Measurements from ENCODE around the gene ITSN2. TPM values are rescaled to one million over a fixed set of nuclear protein-coding genes. Genes with fewer than 3 reads are reported as not detected.

The ITSN2 gene
- total RNA-seq, 1 experiment from 2014 or later, result 19.8 TPM

GRCh38 chr2:24342110-24342910 lies 18.0 kb downstream of the ITSN2 start:
- no peak for ATAC-seq
- ChIA-PET CTCF (no interaction called here), POLR2A (no interaction called here)
- H3K27me3 Mint-ChIP-seq (ENCODE audit: low read depth), result no peaks in the 10 kb centered on the region
- no peak overlapping the region for H3K4me3 Mint-ChIP-seq
- no peaks in the 10 kb centered on the region for H3K36me3 Mint-ChIP-seq
- DNase-seq (ENCODE audit: low spot score), result no peak
- 0 out of 2 replicates have a peak overlapping the region, but pooled peaks have one; percentile 46 for H3K27ac Mint-ChIP-seq
- peaks cover 31% of the 10 kb centered on the region for H3K4me1 Mint-ChIP-seq
- TF ChIP-seq FOXP1 (CRISPR knock-in tag; IDR thresholded peaks at IDR 0.05; ENCODE audit: borderline replicate concordance) (no peak), ZNF423 (CRISPR knock-in tag; IDR thresholded peaks at IDR 0.05) (no peak), ZNF671 (CRISPR knock-in tag; IDR thresholded peaks at IDR 0.05) (no peak), ZSCAN18 (CRISPR knock-in tag; IDR thresholded peaks at IDR 0.05) (no peak)
- H3K9me3 Mint-ChIP-seq, result no peaks in the 10 kb centered on the region

- ChIA-PET POLR2A (no interaction called here), CTCF (interaction anchor here (0.7 to 1.4 kb wide), 3 partner anchors 106 to 255 kb away, joined by 3 read pairs; partner anchors contain the start of gene TP53I3)
- no peaks in the 10 kb centered on the region for H3K36me3 Mint-ChIP-seq
- TF ChIP-seq NR3C1 (CRISPR knock-in tag; conservative IDR thresholded peaks at IDR 0.05; ENCODE audit: low read depth) (no peak), FOXP1 (CRISPR knock-in tag; IDR thresholded peaks at IDR 0.05; ENCODE audit: borderline replicate concordance) (no peak), SMAD4 (CRISPR knock-in tag; IDR thresholded peaks at IDR 0.05) (no peak), ZBTB43 (CRISPR knock-in tag; IDR thresholded peaks at IDR 0.05) (no peak), ZSCAN18 (CRISPR knock-in tag; IDR thresholded peaks at IDR 0.05) (no peak), NR2C2 (CRISPR knock-in tag; IDR thresholded peaks at IDR 0.05) (no peak), OVOL2 (CRISPR knock-in tag; IDR thresholded peaks at IDR 0.05; ENCODE audit: borderline replicate concordance) (no peak), HMGA2 (CRISPR knock-in tag; IDR thresholded peaks at IDR 0.05) (no peak)
- TF ChIP-seq, protein P1, sequence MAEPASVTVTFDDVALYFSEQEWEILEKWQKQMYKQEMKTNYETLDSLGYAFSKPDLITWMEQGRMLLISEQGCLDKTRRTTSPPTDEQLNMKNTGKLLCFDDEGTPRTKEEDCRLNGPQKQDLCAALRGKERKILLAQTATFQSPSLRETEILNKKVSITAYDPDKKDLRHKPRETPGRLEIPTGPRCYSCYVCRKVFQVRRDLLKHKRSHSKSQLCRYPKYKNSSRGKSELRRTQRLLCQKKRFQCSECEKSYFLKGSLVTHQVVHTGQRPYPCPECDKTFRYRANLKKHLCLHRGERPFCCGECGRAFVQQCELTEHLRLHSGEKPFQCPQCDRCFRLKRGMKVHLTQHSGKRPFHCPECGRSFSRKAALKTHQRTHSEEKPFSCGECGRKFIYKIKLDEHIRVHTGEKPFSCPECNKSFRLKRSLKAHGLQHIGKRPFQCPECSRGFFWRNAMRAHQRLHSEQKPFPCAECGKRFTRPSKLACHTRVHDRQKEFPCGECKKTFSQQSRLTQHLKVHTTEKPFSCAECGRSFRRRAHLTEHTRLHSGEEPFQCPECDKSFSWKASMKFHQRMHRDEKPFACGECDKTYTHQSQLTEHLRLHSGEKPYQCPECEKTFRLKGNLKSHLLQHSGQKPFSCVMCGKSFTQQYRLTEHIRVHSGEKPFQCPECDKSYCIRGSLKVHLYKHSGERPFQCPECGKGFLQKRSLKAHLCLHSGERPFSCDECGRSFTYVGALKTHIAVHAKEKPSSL (CRISPR knock-in tag; conservative IDR thresholded peaks at IDR 0.05), result no peak
- TF ChIP-seq, protein P2, sequence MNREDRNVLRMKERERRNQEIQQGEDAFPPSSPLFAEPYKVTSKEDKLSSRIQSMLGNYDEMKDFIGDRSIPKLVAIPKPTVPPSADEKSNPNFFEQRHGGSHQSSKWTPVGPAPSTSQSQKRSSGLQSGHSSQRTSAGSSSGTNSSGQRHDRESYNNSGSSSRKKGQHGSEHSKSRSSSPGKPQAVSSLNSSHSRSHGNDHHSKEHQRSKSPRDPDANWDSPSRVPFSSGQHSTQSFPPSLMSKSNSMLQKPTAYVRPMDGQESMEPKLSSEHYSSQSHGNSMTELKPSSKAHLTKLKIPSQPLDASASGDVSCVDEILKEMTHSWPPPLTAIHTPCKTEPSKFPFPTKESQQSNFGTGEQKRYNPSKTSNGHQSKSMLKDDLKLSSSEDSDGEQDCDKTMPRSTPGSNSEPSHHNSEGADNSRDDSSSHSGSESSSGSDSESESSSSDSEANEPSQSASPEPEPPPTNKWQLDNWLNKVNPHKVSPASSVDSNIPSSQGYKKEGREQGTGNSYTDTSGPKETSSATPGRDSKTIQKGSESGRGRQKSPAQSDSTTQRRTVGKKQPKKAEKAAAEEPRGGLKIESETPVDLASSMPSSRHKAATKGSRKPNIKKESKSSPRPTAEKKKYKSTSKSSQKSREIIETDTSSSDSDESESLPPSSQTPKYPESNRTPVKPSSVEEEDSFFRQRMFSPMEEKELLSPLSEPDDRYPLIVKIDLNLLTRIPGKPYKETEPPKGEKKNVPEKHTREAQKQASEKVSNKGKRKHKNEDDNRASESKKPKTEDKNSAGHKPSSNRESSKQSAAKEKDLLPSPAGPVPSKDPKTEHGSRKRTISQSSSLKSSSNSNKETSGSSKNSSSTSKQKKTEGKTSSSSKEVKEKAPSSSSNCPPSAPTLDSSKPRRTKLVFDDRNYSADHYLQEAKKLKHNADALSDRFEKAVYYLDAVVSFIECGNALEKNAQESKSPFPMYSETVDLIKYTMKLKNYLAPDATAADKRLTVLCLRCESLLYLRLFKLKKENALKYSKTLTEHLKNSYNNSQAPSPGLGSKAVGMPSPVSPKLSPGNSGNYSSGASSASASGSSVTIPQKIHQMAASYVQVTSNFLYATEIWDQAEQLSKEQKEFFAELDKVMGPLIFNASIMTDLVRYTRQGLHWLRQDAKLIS (CRISPR knock-in tag; IDR thresholded peaks at IDR 0.05; ENCODE audit: borderline replicate concordance), result no peak
- TF ChIP-seq, protein P3, sequence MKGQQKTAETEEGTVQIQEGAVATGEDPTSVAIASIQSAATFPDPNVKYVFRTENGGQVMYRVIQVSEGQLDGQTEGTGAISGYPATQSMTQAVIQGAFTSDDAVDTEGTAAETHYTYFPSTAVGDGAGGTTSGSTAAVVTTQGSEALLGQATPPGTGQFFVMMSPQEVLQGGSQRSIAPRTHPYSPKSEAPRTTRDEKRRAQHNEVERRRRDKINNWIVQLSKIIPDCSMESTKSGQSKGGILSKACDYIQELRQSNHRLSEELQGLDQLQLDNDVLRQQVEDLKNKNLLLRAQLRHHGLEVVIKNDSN (CRISPR knock-in tag; IDR thresholded peaks at IDR 0.05), result no peak
- TF ChIP-seq, protein P4, sequence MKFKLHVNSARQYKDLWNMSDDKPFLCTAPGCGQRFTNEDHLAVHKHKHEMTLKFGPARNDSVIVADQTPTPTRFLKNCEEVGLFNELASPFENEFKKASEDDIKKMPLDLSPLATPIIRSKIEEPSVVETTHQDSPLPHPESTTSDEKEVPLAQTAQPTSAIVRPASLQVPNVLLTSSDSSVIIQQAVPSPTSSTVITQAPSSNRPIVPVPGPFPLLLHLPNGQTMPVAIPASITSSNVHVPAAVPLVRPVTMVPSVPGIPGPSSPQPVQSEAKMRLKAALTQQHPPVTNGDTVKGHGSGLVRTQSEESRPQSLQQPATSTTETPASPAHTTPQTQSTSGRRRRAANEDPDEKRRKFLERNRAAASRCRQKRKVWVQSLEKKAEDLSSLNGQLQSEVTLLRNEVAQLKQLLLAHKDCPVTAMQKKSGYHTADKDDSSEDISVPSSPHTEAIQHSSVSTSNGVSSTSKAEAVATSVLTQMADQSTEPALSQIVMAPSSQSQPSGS (CRISPR knock-in tag; IDR thresholded peaks at IDR 0.05; ENCODE audit: borderline replicate concordance, low read depth), result no peak
- TF ChIP-seq, protein P5, sequence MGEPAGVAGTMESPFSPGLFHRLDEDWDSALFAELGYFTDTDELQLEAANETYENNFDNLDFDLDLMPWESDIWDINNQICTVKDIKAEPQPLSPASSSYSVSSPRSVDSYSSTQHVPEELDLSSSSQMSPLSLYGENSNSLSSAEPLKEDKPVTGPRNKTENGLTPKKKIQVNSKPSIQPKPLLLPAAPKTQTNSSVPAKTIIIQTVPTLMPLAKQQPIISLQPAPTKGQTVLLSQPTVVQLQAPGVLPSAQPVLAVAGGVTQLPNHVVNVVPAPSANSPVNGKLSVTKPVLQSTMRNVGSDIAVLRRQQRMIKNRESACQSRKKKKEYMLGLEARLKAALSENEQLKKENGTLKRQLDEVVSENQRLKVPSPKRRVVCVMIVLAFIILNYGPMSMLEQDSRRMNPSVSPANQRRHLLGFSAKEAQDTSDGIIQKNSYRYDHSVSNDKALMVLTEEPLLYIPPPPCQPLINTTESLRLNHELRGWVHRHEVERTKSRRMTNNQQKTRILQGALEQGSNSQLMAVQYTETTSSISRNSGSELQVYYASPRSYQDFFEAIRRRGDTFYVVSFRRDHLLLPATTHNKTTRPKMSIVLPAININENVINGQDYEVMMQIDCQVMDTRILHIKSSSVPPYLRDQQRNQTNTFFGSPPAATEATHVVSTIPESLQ (CRISPR knock-in tag; IDR thresholded peaks at IDR 0.05), result no peak
- TF ChIP-seq, protein P6, sequence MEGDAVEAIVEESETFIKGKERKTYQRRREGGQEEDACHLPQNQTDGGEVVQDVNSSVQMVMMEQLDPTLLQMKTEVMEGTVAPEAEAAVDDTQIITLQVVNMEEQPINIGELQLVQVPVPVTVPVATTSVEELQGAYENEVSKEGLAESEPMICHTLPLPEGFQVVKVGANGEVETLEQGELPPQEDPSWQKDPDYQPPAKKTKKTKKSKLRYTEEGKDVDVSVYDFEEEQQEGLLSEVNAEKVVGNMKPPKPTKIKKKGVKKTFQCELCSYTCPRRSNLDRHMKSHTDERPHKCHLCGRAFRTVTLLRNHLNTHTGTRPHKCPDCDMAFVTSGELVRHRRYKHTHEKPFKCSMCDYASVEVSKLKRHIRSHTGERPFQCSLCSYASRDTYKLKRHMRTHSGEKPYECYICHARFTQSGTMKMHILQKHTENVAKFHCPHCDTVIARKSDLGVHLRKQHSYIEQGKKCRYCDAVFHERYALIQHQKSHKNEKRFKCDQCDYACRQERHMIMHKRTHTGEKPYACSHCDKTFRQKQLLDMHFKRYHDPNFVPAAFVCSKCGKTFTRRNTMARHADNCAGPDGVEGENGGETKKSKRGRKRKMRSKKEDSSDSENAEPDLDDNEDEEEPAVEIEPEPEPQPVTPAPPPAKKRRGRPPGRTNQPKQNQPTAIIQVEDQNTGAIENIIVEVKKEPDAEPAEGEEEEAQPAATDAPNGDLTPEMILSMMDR (IDR thresholded peaks at IDR 0.05), result no peak
Observed at GRCh38 chr2:24339856-24340262, 20.5 kb downstream of the ITSN2 start.

More at GRCh38 chr2:24339856-24340262, 20.5 kb downstream of the ITSN2 start:
- Mint-ChIP-seq H3K9me3 (peaks cover 7% of the 10 kb centered on the region), H3K27ac (no peak overlapping the region), H3K27me3 (ENCODE audit: low read depth) (no peaks in the 10 kb centered on the region), H3K4me3 (no peak overlapping the region), H3K4me1 (peaks cover 35% of the 10 kb centered on the region)
- DNase-seq (ENCODE audit: low spot score), result no peak
- no peak for ATAC-seq

Measured in WTC11 (cell line).